ENCODE data around the gene CHPF.

The CHPF gene

DNA sequence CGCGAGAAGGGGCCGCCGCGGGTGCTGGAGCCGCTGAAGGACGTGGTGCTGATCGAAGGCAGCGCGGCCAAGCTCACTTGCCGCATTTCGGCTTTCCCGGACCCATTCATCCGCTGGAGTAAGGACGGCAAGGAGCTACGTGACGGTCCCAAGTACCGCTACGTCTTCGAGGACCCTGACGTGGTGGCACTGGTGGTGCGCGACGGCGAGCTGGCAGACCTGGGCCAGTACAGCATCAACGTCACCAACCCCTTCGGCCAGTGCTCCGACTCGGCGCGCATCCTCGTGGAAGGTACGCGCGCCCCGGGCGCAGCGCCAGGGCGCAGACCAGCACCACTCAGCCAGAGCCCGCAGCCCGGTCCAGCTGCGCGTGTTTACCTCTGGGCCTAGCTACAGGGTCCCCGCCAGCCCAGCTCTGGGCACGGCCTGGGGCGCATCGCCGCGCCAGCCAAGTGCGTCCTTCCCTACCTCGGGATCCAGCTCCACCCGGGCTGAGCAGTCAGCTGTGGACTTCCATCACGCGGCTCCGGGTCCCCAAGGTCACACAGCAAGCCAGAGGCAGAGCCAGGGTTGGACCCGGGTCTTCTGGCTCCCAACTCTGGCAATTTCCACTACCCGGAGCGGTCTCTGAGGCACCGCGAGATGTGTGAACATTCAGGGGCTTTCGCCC is 46.6 kb downstream of the CHPF start:
- DNase-seq (ENCODE audit: low read depth, low spot score) = no peak

DNA sequence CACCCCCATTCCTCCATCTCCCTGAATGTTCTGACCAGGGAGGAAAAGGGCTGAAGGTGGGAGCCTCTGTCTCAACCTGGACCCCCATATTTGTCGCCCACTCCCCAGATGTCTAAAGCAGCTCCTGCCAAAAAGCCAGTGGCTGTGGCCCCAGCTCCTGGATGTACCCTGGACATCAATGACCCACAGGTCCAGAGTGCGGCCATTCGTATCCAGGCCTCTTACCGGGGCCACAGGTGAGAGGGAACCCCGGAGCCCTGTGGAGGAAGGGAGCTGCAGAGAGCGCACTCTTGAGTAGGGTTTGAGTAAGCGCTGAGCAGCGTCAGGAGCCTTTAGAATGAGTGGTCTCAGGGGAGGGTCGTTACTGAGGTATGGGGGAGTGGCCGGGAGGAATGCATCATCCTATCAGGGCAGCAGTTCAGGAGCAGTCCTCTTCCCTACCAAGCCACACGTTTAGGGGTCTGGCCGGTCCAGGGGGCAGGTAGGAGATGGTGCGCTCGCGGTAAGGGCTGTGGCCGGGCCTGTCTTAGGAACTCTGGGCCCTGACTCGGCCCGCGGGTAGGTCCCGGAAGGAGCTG is 47.3 kb downstream of the CHPF start:
- no peak for DNase-seq (ENCODE audit: low read depth, low spot score)

DNA sequence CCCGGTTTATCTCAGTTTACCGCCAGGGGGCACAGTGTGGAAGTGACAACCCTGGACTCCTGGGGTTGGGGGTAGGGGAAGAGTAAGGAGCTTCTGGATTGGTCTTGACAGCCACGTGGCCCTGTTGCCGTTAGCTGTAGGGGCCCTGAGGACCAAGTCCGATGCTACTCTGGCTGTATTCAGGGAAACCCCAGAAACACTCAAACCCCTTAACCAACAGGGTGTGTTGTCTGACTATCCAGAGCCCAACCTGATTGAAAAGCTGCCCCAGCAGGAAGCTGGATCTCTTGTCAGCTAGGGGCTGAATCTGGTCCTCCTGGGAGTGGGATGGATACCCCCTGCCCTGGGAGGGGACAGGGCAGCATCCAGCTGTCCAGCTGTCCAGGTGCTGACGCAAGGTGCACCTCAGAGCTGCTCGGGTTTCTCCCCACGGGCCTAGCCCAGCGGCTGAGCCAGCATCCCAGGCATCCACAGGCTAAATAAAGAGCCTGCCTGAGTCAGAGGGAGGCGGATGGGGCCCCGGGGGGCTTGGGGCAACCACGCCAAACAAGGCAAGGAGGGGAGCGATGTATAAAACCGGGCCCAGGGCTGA is 48.0 kb downstream of the CHPF start:
- DNase-seq (ENCODE audit: low read depth, low spot score) = no peak

DNA sequence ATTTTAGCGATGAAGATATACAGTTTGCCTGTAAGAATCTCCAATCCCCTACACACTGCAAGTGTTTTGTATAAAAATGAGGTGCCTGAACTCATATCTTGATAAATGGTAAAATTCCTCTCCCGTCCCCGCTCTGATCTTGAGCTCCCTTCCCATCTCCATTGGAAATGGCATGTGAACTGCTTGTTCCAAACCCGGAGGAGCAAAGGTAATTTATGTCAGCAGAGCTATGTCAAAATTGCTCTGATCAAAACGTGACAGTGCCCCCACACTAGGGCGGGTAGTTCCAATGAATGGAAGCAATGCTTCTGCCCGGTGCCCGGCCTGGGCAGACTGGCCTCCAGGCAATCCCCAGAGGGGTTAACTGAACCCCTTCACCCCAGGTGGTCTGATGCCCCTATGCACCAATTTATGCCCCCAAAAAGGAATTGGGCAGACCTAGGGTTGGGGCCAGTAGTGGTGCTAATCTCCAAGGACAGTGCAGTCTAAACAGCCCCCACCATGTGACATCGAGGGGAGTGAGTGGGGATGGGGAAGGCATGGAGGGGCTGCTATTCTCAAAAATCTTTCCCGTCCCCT is 48.6 kb downstream of the CHPF start:
- DNase-seq (ENCODE audit: low read depth, low spot score) = no peak

DNA sequence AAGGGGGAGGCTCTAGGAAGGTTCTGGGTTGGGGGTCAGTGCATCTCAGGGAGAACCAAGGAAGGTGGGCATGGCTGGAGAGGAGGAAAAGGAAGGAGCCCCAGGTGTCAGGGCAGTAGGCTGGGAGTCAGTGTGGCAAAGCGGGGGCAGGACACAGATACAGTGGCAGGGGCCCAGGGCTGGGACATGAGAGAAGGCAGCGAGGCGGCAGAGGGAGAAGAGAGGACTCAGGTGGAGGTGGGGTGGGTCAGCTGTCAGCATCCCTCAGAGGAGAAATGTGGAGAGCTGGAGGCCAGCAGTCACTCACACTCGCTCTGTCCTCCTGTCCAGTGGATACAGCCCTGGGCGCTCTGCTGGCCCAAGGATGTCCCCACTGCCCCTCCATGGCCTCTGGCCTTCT is 50.5 kb downstream of the CHPF start:
- DNase-seq (ENCODE audit: low read depth, low spot score) = no peak

DNA sequence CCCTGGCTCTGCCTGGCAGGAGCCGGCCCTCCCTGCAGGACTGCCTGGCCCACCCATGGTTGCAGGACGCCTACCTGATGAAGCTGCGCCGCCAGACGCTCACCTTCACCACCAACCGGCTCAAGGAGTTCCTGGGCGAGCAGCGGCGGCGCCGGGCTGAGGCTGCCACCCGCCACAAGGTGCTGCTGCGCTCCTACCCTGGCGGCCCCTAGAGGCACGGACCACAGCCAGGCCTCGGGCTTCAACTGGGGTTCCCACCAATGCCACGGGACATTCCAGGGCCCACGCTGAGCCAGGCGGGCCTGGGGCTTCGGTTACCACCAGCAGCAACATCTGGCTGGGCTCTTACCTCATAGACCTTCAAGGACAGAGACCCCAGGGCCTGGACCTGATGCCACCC is 51.0 kb downstream of the CHPF start:
- no peak for DNase-seq (ENCODE audit: low read depth, low spot score)

DNA sequence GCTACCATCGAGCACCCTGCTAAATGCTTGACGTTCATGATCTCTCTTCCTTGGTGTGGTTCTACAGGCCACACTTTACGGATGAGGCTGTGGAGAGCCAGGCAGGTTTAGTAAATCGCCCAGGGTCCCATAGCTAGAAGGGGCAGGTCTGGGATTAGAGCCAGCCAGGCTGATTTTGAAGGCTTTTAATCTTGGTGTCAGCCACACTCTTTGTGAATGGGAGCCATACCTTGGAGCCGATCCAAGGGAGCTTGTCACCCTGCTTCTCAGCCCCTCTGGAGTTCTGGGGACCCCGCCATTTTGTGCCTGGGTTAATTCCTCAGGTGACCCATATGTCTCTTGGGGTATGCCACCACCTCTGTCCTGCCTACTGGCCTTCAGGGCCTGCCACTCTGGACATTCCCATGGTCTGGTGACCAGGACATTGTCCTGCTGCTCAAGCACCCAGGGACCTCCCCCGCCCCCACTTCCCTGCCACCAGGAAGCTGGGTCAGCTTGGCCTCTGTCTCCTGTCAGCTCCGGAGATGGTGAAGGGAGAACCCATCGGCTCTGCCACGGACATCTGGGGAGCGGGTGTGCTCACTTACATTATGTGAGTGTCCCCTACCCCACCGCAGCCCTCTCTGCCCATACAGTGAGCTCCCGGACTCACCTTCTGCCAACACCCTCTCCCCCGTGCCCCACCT is 52.2 kb downstream of the CHPF start:
- no peak for DNase-seq (ENCODE audit: low read depth, low spot score)

DNA sequence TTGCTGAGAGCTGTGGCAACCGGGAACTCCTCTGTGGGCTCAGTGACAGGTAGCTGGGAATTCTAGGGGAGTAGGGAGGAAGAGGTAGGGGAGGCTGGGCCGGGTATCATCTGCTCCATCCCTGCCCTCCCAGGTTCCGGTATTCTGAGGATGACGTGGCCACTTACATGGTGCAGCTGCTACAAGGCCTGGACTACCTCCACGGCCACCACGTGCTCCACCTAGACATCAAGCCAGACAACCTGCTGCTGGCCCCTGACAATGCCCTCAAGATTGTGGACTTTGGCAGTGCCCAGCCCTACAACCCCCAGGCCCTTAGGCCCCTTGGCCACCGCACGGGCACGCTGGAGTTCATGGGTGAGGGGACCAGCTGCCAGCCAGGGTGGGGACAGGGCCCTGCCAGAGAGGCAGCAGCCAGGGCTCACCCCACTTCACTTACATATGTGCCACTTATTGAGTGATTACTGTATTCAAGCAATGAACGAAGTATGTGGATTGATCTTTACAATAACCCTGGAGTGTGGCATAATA is 52.9 kb downstream of the CHPF start:
- DNase-seq (ENCODE audit: low read depth, low spot score) = no peak

DNA sequence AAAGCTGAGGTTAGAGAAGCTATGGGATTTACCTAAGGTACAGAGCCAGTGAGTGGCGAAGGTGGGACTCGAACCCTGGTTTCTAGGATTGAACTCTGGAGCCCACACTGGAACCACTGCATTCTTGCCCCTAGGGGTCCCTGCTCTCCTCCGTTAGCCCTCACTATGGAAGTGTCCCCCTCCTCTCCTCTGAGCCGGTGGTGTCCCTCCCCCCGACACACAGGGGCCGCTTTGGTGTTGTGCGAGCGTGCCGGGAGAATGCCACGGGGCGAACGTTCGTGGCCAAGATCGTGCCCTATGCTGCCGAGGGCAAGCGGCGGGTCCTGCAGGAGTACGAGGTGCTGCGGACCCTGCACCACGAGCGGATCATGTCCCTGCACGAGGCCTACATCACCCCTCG is 53.4 kb downstream of the CHPF start:
- no peak for DNase-seq (ENCODE audit: low read depth, low spot score)

DNA sequence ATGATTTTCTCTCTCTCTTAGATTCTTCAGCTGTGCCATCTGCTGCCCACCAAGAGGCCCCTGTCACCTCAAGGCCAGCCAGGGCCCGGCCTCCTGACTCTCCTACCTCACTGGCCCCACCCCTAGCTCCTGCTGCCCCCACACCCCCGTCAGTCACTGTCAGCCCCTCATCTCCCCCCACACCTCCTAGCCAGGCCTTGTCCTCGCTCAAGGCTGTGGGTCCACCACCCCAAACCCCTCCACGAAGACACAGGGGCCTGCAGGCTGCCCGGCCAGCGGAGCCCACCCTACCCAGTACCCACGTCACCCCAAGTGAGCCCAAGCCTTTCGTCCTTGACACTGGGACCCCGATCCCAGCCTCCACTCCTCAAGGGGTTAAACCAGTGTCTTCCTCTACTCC is 54.3 kb downstream of the CHPF start:
- DNase-seq (ENCODE audit: low read depth, low spot score) = no peak

All from smooth muscle cell of the brain vasculature (primary cell).